Endothelial cell of umbilical vein (primary cell): ENCODE measurements around the gene HPSE2. TPM values are rescaled to one million over a fixed set of nuclear protein-coding genes. Genes with fewer than 3 reads are reported as not detected.

Experiments used
- BruUV-seq: library from RNA; stranded (reverse); fragments of 400-500 nt; replicated peaks from 2 replicates; lab custom pipeline; 2021; lab: Mats Ljungman, UMichigan
- CTCF ChIA-PET: fragments of 300-600, 350-600 bp; sonication (Branson Sonifier 250); formaldehyde crosslinking; loops from one replicate; lab custom pipeline; 2021; ENCODE audit warnings: antibody characterized with exemption, inconsistent platforms; lab: Charles Lee
- POLR2A ChIA-PET: fragments of 300-600, 350-600 bp; sonication (Branson Sonifier 250); formaldehyde crosslinking; loops from one replicate; lab custom pipeline; 2021; ENCODE audit warnings: antibody characterized with exemption, inconsistent platforms; lab: Charles Lee
- DNase-seq: peaks from one replicate; pipeline ENCODE4 v3.0.0-alpha.2; 2011; ENCODE audit warnings: low read depth, low spot score
- FAIRE-seq: peaks from 2 replicates; lab custom pipeline; 2011; peaks lifted over from hg19 to GRCh38; lab: Jason Lieb, UNC
- H2AFZ ChIP-seq: 2 replicates; pipeline ENCODE4 v1.6.0; 2012; ENCODE audit warnings: low read depth, low read length, control low read depth, inconsistent platforms
- H3K27ac ChIP-seq: 2 replicates; pipeline ENCODE4 v1.5.1; 2011; ENCODE audit warnings: low read depth, mild to moderate bottlenecking, control low read depth, low read length, moderate library complexity; ENCODE audit not compliant: insufficient read depth
- H3K27me3 ChIP-seq, 2 experiments: 2 replicates each; pipeline versions ENCODE4 v1.6.0 to v1.6.1; 2011; ENCODE audit warnings: low read length in 2 of 2, mixed read lengths in 1 of 2; ENCODE audit not compliant: control insufficient read depth in 2 of 2, insufficient read depth in 2 of 2
- H3K36me3 ChIP-seq, 2 experiments: 2 replicates in 1 of 2; 3 replicates in 1 of 2; pipeline ENCODE4 v1.5.1; 2011; ENCODE audit warnings: low read length in 2 of 2, mild to moderate bottlenecking in 1 of 2, moderate library complexity in 1 of 2; ENCODE audit not compliant: control insufficient read depth in 2 of 2, insufficient read depth in 2 of 2; ENCODE audit errors: extremely low read depth in 1 of 2
- H3K4me1 ChIP-seq: 3 replicates; pipeline ENCODE4 v1.5.1; 2011; ENCODE audit warnings: mild to moderate bottlenecking, low read length; ENCODE audit not compliant: control insufficient read depth, insufficient read depth; ENCODE audit errors: extremely low read depth
- H3K4me2 ChIP-seq: 2 replicates; pipeline ENCODE4 v1.6.1; 2011; ENCODE audit warnings: low read length, control low read depth, mixed read lengths; ENCODE audit not compliant: insufficient read depth
- H3K4me3 ChIP-seq, 3 experiments: fragments of 200-600 bp in 1 of 3; sonication (generic), shearing (Covaris generic) in 1 of 3; replicated peaks in 1 of 3; 2 replicates each; pipeline ENCODE4 v1.5.1; 2011 to 2016; ENCODE audit warnings: control low read depth in 3 of 3, low read length in 3 of 3, mild to moderate bottlenecking in 2 of 3, inconsistent platforms in 1 of 3, low read depth in 1 of 3, moderate library complexity in 1 of 3; ENCODE audit not compliant: insufficient read depth in 1 of 3
- H3K79me2 ChIP-seq: 2 replicates; pipeline ENCODE4 v1.6.0; 2012; ENCODE audit warnings: low read length, inconsistent platforms; ENCODE audit not compliant: control insufficient read depth, insufficient read depth
- H3K9ac ChIP-seq: replicated peaks from 2 replicates; pipeline ENCODE3; 2011; ENCODE audit warnings: low read length, control low read depth; ENCODE audit not compliant: insufficient read depth; ENCODE audit errors: extremely low read depth
- H3K9me1 ChIP-seq: replicated peaks from 3 replicates; pipeline ENCODE4 v1.6.0; 2011; ENCODE audit warnings: mild to moderate bottlenecking, low read length; ENCODE audit not compliant: control insufficient read depth, insufficient read depth; ENCODE audit errors: extremely low read depth
- H3K9me3 ChIP-seq: replicated peaks from 2 replicates; pipeline ENCODE4 v1.5.1; 2012; ENCODE audit warnings: low read length, inconsistent platforms; ENCODE audit not compliant: control insufficient read depth, insufficient read depth
- H4K20me1 ChIP-seq: replicated peaks from 2 replicates; pipeline ENCODE3; 2011; ENCODE audit warnings: mild to moderate bottlenecking, low read length; ENCODE audit not compliant: control insufficient read depth, insufficient read depth; ENCODE audit errors: extremely low read depth
- EZH2 ChIP-seq: IDR thresholded peaks from 2 replicates; pipeline ENCODE4 v1.6.1; 2012; ENCODE audit warnings: borderline replicate concordance, low read depth, mild to moderate bottlenecking, moderate library complexity, low read length, inconsistent platforms; ENCODE audit not compliant: severe bottlenecking
- FOS ChIP-seq: IDR thresholded peaks from 2 replicates; pipeline ENCODE4 v1.6.1; 2011; ENCODE audit warnings: mild to moderate bottlenecking, low read length, moderate library complexity, borderline replicate concordance; ENCODE audit not compliant: insufficient read depth
- GATA2 ChIP-seq: IDR thresholded peaks from 2 replicates; pipeline ENCODE4 v1.7.0; 2011; ENCODE audit warnings: low read depth, mild to moderate bottlenecking, moderate library complexity, mixed read lengths, low read length; ENCODE audit not compliant: insufficient read length, insufficient read depth
- JUN ChIP-seq: IDR thresholded peaks from 2 replicates; pipeline ENCODE4 v1.6.1; 2011; ENCODE audit warnings: borderline replicate concordance, low read depth; ENCODE audit not compliant: insufficient read length, insufficient read depth
- MYC ChIP-seq: IDR thresholded peaks from one replicate; pipeline ENCODE4 v1.6.1; 2011; ENCODE audit warnings: mild to moderate bottlenecking, low read depth, low read length
- POLR2AphosphoS5 ChIP-seq: IDR thresholded peaks from 2 replicates; pipeline ENCODE4 v1.6.1; 2012; ENCODE audit warnings: low read depth, mild to moderate bottlenecking, control low read depth, low read length, moderate library complexity; ENCODE audit not compliant: insufficient read depth
- dilution Hi-C: fragments of 300-500 bp; cut with MboI; formaldehyde crosslinking; loops from one replicate; pipeline ENCODE4 v1.15.0; 2019; ENCODE audit warnings: low sequenced_read_pairs; ENCODE audit not compliant: extremely low pct_ligation_motif_present
- intact Hi-C: fragments of 100-400 bp; cut with micrococcal nuclease; formaldehyde crosslinking; loops from one replicate; pipeline ENCODE4 v1.10.0; 2022
- polyA plus RNA-seq, 4 experiments: library from polyadenylated mRNA; depleted of rRNA in 3 of 4; stranded (reverse) in 3 of 4; unstranded in 1 of 4; fragments of >200 nt; gene quantifications; 2 replicates each; pipeline versions ENCODE4 v1.2.1 to v1.2.3, GENCODE V29; 2011 to 2012; ENCODE audit warnings: missing spikeins in 1 of 4
- total RNA-seq: library from RNA; stranded (reverse); gene quantifications from 2 replicates; pipeline ENCODE4 v1.2.3, GENCODE V29; 2021

The HPSE2 gene
- total and polyA plus RNA-seq, 2 donors (not counting 3 experiments of a cell fraction or from before 2014, with no cell fraction given), result not detected

- H3K9me1 ChIP-seq, result no peaks in the 10 kb centered on the region
- FAIRE-seq, result no peak
- dilution Hi-C loops (no loop called here), intact Hi-C loops (no loop called here)
- H3K9ac ChIP-seq, result no peak overlapping the region
- no peaks in the 10 kb centered on the region for H3K9me3 ChIP-seq
- H4K20me1 ChIP-seq, result no peaks in the 10 kb centered on the region
- TF ChIP-seq EZH2, result peak; percentile 59
- TF ChIP-seq JUN, result no peak
- TF ChIP-seq FOS, result no peak
- BruUV-seq, result no TSS peak
- H3K4me3 ChIP-seq, result no peak overlapping the region
- DNase-seq, result no peak
- CTCF ChIA-PET, result interaction anchor here (1.1 to 1.5 kb wide), 2 partner anchors 10 to 770 kb away, joined by 3 to 9 read pairs; no protein-coding TSS in a partner anchor
- no peak overlapping the region for H2AFZ ChIP-seq
- H3K27ac ChIP-seq, result no peak overlapping the region
- H3K4me2 ChIP-seq, result no peak overlapping the region
- H3K36me3 ChIP-seq, result no peaks in the 10 kb centered on the region
- H3K27me3 ChIP-seq, result peaks cover 52 to 63% of the 10 kb centered on the region in 2 experiments
- H3K79me2 ChIP-seq, result no peaks in the 10 kb centered on the region
- no peaks in the 10 kb centered on the region for H3K4me1 ChIP-seq
- POLR2A ChIA-PET, result no interaction called here
These were observed 1.1 kb upstream of the HPSE2 start for GRCh38 chr10:99236627-99237309.

GRCh38 chr10:99234791-99235657 lies 628 bp downstream of the HPSE2 start:
- Histone ChIP-seq H3K9ac (no peak overlapping the region), H3K36me3 (no peaks in the 10 kb centered on the region), H3K4me1 (no peaks in the 10 kb centered on the region), H3K4me2 (no peak overlapping the region), H4K20me1 (no peaks in the 10 kb centered on the region), H2AFZ (no peak overlapping the region), H3K27ac (no peak overlapping the region), H3K9me3 (no peaks in the 10 kb centered on the region), H3K79me2 (no peaks in the 10 kb centered on the region), H3K4me3 (no peak overlapping the region), H3K9me1 (no peaks in the 10 kb centered on the region), H3K27me3 (peaks cover 65 to 75% of the 10 kb centered on the region in 2 experiments)
- intact Hi-C loops (no loop called here), dilution Hi-C loops (no loop called here)
- TF ChIP-seq FOS (no peak), GATA2 (no peak), POLR2AphosphoS5 (no peak), MYC (no peak), EZH2 (peak; percentile 8)
- ChIA-PET CTCF (interaction anchor here (1.0 to 2.0 kb wide), 2 partner anchors 12 to 768 kb away, joined by 5 to 15 read pairs; no protein-coding TSS in a partner anchor), POLR2A (no interaction called here)
- no peak for DNase-seq
- no TSS peak for BruUV-seq
- FAIRE-seq, result peak; percentile 24
